Activated CD8-positive, alpha-beta memory T cell treated with anti-CD3 and anti-CD28 coated beads for 48 hours (primary cell): ENCODE results near the gene WNK2.

Source experiments
- DNase-seq, 3 experiments: peaks; one replicate each; pipeline ENCODE4 v3.0.0-alpha.2; 2020; ENCODE audit warnings: low read depth in 2 of 3, low spot score in 2 of 3

The WNK2 gene

DNA sequence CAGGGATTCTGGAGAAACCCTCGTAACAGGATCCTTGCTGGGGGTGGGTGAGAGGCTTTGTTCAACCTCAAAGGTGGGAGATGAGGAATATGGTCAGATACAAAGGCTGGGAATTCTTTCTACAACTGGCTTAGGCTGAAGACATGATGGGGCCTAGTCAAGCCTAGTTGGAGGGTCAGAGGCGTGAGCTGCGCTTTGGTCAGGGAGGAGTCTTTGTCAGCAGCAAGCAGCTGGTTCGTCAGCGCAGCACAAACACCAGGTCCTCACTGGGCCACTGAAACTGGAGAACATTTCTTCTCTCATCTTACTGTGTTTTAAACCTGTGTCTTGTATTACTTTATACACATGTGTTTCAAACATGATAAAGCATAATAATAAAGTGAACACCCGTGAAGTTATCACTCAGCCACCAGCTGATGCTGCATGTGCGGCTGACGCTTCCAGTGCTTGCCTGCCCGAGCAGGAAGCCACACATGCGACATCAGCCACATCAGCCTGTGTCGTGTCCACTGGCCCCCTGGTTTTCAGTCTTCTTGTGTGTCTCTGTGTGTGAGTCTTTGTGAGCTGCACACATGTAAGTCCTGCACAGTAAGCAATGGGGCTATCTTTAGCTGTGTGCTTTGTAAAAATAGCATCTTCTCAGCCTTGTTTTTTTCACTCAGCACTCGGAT, 81.5 kb downstream of the WNK2 start:
- DNase-seq: no peak

DNA sequence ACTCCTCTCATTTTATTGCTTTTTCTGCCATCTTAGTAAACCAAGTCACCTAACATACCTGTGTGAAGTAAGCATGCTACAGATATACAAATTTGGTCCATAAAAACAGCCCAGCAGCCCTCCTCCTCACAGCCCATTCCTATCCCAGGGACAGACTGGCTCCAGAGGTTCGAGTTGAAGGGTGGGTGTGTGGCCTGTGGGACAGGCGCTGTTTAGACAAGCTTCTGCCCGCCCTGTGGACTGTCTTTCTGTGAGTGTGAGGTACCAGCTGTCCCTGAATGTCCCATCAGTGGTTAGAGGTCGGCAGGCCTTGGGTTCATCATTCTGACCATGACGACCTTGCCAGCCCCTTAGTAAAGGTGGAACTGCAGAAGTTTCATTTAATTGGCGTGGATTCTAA, 82.0 kb downstream of the WNK2 start:
- no peak for DNase-seq

DNA sequence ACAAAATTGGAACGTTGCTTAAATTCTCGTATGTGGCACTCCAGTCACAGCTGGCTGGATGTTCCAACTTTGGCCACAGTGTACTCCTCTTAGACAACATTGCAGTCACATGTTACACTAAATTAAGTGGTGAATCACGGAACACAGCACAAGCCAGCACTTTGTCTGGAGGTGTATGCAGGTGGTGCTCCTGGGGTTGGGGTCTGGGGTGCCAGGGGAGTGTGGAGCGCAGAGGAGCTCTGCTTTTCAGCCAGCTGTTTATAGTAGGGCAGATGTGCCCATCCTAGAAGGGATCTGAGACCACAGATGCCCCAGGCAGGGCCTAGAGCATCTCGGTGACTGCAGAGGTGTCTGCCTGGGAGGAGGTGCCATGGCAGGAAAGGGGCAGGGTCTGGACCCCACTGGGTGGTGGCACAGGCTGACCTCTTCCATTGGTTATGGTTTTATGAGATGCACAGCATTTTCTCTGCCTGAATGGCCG, 82.6 kb downstream of the WNK2 start:
- no peak for DNase-seq

DNA sequence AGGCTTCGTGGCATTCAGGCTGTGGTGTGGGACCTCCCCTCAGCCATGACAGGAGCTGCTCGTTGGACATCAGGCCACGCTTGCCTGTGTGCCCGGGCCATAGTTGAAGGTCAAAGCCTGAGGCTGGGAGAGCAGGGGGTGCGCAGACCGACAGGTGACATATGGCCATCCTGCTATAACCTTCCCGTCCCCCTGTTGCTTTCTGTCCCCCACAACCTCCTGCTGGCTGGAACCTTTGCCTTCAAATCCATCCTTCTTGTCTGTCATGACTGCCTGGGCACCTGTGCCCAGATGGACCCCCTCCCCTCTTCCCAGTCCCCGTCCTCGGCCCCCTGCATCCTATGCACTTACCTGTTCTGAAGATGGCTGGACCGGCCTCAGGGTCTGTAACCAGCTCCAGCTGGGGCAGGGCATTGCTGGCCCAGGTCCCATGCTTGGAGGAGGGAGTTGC, 83.2 kb downstream of the WNK2 start:
- no peak for DNase-seq

GRCh38 chr9:93267681-93268505, 84.0 kb downstream of the WNK2 start:
- DNase-seq: no peak

GRCh38 chr9:93268551-93269314, 84.8 kb downstream of the WNK2 start:
- no peak for DNase-seq

DNA sequence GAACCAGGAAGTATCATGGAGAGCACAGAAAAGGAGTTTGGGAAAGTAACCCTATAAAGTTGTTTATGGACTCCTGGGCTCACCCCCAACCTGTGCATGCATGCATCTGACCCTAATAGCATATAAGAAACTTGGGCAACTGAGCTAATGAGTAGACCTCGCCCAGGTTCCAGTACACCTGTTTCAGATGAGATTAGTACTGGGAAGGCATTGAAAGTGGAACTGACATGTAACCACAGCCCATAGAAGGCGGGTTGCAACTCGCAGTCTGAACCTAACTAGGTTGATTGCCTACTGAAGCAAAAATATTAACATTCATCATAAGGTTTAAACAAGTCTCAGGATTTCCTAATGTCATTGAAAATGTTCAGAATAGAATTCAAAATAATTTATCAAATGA, 87.0 kb downstream of the WNK2 start:
- DNase-seq: no peak

DNA sequence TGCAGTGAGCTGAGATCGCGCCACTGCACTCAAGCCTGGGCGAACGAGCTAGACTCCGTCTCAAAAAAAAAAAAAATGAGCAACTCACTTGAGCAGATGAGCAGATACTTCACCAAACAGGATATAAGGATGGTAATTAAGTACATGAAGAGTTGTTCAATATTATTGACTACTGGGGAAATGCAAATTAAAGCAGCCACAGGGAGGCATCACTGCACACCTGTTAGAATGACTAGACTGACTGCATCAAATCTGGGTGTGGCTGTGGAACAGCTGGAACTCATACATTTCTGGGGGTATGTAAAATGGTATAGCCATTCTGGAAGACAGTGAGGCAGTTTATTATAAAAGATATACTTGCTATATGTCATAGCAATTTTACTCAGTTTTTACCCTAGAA, 93.0 kb downstream of the WNK2 start:
- DNase-seq: no peak

DNA sequence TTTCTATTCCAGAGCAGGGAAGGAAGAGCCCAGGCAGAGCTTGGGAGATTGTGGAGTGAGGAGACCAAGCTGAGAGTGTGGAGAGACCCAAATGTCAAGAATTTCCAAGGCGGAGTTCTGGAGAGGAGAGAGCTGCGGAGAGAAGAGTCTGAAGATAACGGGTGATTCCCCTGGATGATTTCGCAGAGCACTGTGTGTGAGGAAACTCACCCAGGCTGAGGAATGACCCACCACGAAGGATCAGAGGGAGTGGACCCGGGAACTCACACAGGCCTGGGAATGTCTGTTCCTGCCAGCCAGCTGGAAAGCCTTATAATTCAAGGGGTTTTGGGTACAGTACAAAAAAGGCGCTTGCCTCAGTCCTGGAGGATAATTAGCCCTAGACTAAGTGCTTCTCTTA, 94.2 kb downstream of the WNK2 start:
- DNase-seq: no peak

DNA sequence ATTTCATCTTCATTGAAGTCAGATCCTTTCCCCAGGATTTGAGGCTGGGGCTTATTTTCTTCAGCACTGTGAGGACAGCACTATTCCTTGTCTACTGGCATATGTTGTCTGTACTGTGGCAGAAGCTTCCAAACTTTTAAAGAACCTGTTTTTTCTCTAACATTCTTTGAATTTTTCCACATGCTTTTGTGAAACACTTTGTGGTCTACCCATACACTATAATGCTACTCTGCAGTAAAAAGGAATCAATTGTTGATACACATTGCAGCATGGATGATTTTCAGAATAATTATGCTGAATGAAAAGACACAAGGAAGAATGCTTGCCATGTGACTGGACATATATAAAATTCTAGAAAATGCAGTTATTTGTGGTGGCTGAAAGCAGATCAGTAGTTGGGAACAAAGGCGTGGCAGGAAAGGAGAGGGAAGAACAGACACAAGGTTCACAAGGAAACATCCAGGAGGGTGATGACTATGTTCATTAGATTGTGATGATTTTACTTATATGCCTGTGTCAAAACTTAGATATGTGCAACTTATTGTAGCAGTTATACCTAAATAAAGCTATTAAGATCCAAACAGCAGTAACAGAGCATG, 96.8 kb downstream of the WNK2 start:
- DNase-seq: no peak

- DNase-seq: no peak
These were observed 102.6 kb downstream of the WNK2 start for GRCh38 chr9:93286252-93287188.

- no peak for DNase-seq
These were observed 103.2 kb downstream of the WNK2 start for GRCh38 chr9:93287189-93287552.

- DNase-seq: no peak
These were observed 103.7 kb downstream of the WNK2 start for GRCh38 chr9:93287593-93287992.

- DNase-seq: no peak
These were observed 104.4 kb downstream of the WNK2 start for GRCh38 chr9:93288341-93288740.

DNA sequence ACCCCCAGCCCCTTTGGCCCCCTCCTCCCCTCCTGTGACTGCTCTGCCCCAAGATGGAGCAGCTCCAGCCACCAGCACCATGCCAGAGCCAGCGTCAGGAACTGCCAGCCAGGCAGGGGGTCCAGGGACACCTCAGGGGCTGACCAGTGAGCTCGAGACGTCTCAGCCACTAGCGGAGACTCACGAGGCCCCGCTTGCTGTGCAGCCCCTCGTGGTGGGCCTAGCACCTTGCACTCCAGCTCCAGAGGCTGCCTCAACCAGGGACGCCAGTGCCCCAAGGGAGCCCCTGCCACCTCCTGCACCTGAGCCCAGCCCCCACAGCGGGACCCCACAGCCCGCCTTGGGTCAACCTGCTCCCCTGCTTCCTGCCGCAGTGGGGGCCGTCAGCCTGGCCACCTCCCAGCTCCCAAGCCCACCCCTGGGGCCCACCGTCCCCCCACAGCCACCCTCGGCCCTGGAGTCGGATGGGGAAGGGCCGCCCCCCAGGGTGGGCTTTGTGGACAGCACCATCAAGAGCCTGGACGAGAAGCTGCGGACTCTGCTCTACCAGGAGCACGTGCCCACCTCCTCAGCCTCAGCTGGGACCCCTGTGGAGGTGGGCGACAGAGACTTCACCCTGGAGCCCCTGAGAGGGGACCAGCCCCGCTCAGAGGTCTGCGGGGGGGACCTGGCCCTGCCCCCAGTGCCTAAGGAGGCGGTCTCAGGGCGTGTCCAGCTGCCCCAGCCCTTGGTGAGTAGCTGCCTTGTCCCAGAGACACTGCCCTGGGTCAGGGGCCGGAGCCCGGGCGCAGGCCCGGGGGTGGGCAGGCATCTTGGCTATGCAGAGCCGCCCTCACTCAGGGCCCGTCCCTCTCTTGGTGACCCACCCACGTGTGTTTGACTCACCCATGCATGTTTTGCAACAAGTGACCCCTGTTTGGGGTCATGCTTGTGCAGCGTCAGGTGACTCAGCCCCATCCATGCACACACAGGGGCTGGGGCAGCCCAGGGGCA, 105.2 kb downstream of the WNK2 start:
- no peak for DNase-seq

DNA sequence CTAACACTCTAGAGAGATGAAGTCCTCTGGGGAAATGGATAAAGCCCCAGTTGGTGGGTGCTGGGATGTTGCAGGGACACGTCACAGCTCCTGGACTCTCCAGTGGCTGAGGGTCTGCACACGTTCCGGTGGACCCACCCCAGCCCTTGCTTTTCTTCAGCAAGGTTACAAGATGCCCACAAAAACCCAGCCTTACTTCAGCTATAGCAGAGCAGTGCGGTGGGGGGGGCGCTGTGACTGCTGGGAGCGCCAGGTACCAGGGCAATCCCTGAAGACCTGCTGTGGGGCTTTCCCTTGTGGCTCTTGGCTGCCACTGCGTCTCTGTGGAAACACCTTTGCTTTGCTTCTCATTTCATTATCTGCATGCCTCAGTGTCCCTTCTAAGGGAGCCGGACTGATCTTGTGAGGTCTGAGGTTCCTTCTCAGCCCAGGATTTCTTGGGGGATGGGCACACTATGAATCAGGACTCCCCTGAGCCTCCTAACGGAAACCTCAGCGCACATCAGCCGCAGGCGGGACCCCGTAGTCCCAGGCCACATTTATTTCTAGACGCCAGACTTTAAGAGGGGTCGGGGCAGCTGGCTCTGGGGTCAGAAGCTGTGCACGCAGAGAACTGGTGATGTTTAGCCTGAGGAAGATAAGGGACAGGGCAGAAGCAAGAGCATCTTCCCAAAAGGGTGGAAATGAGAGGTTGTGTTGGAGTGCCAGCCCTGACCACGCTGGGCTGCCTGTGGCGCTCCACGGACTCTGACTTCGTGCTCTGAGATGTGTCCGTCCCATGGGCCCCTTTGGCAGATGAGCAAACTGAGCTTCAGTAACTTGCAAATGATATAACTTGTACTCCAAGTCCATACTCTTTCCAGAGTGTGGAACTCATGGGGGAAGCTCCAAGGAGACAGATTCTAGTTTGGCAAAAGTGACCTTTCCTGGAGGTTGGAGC, 106.8 kb downstream of the WNK2 start:
- DNase-seq: no peak

DNA sequence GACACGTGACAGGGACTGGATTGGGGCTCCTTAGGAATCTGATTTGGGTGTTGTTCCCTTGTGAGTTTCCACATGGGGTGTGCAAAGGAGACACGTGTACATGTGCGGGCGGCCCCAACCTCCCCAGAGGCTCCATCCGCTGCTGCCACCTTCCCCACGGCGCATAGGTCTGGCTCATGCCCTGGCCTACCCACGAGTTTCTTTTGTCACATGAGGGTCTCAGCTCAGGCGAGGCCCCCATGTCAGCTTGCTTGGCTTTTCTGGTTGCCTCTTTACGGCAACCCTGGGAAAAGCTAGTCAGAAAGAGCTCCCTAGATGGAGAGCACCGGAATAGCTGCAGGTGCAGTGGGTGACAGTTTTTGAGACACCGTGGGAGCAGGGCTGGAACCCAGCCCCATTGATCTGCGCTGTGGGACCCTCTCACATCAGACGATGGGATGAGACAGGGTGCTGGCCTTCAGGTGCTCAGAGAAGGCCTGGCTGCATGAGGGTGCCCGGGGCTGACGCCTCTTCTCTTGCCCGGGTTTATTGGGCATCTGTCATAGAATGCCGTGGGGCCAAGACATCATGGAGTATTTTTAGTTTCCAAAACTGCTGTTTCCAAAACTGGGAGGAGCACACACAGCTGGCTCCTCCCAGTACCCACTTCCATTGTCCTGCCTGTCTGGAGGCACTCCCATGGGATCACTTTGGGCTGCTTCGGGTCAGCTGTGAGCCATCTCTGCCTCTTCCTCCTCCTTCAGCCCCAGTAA, 107.8 kb downstream of the WNK2 start:
- DNase-seq: no peak
